GM12872 (cell line): ENCODE data around the gene GREB1.

ENCODE experiments used
- TF ChIP-seq, protein P1 (sequence below): IDR thresholded peaks from 3 replicates; pipeline ENCODE4 v1.5.1; 2011; ENCODE audit warnings: low read depth, mild to moderate bottlenecking, low read length, moderate library complexity; ENCODE audit not compliant: insufficient read depth

Gene GREB1

GRCh38 chr2:11618708-11619062 lies 84.8 kb downstream of the GREB1 start:
- TF ChIP-seq, protein P1, sequence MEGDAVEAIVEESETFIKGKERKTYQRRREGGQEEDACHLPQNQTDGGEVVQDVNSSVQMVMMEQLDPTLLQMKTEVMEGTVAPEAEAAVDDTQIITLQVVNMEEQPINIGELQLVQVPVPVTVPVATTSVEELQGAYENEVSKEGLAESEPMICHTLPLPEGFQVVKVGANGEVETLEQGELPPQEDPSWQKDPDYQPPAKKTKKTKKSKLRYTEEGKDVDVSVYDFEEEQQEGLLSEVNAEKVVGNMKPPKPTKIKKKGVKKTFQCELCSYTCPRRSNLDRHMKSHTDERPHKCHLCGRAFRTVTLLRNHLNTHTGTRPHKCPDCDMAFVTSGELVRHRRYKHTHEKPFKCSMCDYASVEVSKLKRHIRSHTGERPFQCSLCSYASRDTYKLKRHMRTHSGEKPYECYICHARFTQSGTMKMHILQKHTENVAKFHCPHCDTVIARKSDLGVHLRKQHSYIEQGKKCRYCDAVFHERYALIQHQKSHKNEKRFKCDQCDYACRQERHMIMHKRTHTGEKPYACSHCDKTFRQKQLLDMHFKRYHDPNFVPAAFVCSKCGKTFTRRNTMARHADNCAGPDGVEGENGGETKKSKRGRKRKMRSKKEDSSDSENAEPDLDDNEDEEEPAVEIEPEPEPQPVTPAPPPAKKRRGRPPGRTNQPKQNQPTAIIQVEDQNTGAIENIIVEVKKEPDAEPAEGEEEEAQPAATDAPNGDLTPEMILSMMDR = no peak

- TF ChIP-seq, protein P1 = no peak
Observed at GRCh38 chr2:11621410-11621809, 87.6 kb downstream of the GREB1 start.

DNA sequence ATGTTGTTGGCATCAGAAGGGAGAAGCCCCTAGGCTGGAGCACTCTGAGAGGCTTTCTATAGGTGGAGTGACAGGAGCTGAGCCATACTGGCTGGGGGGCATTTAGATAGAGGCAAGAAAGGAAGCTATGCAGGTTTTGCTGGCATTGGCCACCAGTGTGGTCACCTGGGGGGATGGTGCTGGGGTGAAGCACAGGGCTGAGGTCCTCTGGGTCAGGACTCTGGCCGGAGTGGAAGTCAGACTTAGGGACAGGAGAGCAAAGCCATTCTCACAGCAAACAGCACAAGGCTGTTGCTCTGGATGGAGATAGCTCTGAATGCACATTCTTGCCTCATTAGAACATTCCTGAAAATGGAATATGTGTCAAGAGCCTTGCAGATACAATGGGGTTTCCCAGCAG lies 88.8 kb downstream of the GREB1 start:
- TF ChIP-seq, protein P1 = no peak

- TF ChIP-seq, protein P1 = no peak
Observed at GRCh38 chr2:11624893-11625292, 91.0 kb downstream of the GREB1 start.

DNA sequence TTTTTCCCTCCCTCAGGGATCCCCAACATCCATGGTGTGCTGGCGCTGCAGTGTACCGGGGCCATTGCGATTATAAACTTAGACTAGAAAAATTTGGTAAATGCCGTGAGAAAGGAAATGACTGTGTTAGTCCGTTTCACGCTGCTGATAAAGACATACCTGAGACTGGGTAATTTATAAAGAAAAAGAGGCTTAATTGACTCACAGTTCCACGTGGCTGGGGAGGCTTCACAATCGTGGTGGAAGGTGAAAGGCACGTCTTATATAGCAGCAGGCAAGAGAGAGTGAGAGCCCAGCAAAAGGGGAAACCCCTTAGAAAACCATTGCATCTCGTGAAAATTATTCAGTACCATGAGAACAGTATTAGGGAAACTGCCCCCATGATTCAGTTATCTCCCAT lies 91.8 kb downstream of the GREB1 start:
- TF ChIP-seq, protein P1 = no peak

DNA sequence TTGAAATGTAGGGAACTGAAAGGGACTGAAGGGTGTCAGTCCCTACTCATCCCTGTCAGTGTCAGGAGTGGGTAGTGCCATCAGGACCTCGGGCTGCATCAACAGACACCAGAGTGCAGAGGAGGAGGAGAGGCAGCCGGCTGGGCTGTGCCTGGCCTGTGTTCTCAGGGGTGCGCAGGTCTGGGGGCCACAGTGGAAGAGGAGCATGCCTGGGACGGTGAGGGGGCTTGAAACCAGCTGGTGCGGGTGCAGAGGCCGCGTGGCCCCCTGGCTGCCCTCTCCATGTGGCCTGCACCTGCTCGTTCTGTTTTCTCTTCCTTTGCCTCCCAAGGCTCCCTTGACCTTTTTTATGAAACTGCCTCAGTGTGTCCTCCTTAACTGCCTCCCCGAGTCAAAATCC lies 94.8 kb downstream of the GREB1 start:
- TF ChIP-seq, protein P1 = no peak

DNA sequence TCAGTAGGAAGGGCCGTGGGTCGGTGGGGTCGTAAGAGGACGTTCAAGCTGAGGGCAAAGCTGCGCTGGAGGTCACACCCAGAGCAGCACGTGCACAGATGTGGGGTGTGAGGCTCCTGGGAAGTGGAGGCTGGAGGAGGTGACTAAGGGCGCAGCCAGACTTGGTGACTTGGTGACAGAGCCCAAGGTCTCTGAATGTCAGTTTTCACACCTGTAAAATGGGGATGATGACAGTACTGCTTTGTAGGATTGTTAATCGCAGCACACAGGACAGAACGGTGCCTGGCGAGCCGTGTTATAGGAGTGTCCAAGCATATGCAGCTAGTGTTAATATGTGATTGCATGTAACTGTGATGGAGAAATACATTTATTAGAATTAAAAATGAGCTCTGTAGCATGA lies 95.4 kb downstream of the GREB1 start:
- TF ChIP-seq, protein P1 = no peak

DNA sequence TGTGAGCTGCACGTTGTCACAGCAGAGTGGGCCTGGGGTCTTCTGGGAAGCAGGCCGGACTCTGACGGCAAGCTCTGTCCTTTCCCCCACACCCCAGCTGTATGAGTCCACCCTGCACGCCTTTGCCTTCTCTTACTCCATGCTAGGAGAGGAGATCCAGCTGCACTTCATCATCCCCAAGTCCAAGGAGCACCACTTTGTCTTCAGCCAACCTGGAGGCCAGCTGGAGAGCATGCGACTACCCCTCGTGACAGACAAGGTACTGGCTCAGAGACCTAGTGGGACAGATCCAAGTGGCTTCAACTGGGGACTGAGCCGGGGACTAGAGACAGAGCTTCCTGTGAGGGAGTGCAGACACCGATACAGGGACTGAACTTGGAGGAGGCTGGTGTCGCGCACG lies 96.0 kb downstream of the GREB1 start:
- TF ChIP-seq, protein P1 = no peak
